Body of pancreas (tissue), 4 donors: ENCODE results near the gene BAZ1A. TPM values are rescaled to one million over a fixed set of nuclear protein-coding genes. Genes with fewer than 3 reads are reported as not detected.

Source experiments
- ATAC-seq: fragments of 150-250 bp; one replicate; pipeline ENCODE4 v1.9.1; 2016
- DNase-seq, 4 donors: peaks; one replicate each; pipeline ENCODE4 v3.0.0-alpha.2; 2019
- H3K27ac ChIP-seq, 4 donors: fragments of 200-600 bp; sonication (generic); 1 replicate in 3 of 4; 2 replicates in 1 of 4; pipeline versions ENCODE4 v1.5.1 to v1.6.1; 2016 to 2019; ENCODE audit warnings: mild to moderate bottlenecking in 1 of 4, mixed read lengths in 1 of 4, moderate library complexity in 1 of 4
- H3K27me3 ChIP-seq, 2 donors: fragments of 200-600 bp; sonication (generic); one replicate each; pipeline ENCODE4 v1.6.0; 2016; ENCODE audit warnings: mild to moderate bottlenecking in 1 of 2
- H3K36me3 ChIP-seq, 2 donors: fragments of 200-600 bp; sonication (generic); replicated peaks in 1 of 2; 2 replicates each; pipeline ENCODE4 v1.5.1; 2016; ENCODE audit warnings: low read depth in 2 of 2; ENCODE audit not compliant: insufficient read depth in 1 of 2
- H3K4me1 ChIP-seq: fragments of 200-600 bp; sonication (generic); one replicate; pipeline ENCODE4 v1.6.0; 2016
- H3K4me3 ChIP-seq, 2 donors: fragments of 200-600 bp; sonication (generic); 1 replicate in 1 of 2; 2 replicates in 1 of 2; pipeline ENCODE4 v1.5.1; 2016 to 2019
- H3K9me3 ChIP-seq, 3 donors: fragments of 200-600 bp; sonication (generic); 1 replicate in 2 of 3; 2 replicates in 1 of 3; pipeline ENCODE4 v1.5.1; 2016
- CTCF ChIP-seq, 7 experiments: fragments of 450-650 bp in 4 of 7; fragments of 200-600 bp in 3 of 7; sonication (generic) in 3 of 7; IDR thresholded peaks; one replicate each; pipeline ENCODE4 v1.5.1; 2016 to 2019; ENCODE audit warnings: antibody characterized with exemption in 7 of 7
- POLR2A ChIP-seq, 3 donors: fragments of 450-650 bp; IDR thresholded peaks; one replicate each; pipeline ENCODE4 v1.6.1; 2016; ENCODE audit warnings: antibody characterized with exemption in 3 of 3, mild to moderate bottlenecking in 2 of 3
- WGBS, 2 donors: methylation state at CpG; one replicate each; pipeline ENCODE4 v1.1.5; 2017; 5-methylcytosine and 5-hydroxymethylcytosine counted together
- intact Hi-C: fragments of 100-400 bp; cut with DNase I; formaldehyde crosslinking; loops from one replicate; pipeline ENCODE4 v1.15.1; 2023
- total RNA-seq, 2 donors: library from RNA; depleted of rRNA; stranded (reverse); fragments of >200 nt; gene quantifications; one replicate each; pipeline ENCODE4 v1.1.0, GENCODE V29; 2016

Gene BAZ1A
- total RNA-seq, 2 donors from 2014 or later = 10.5 to 18.2 TPM

DNA sequence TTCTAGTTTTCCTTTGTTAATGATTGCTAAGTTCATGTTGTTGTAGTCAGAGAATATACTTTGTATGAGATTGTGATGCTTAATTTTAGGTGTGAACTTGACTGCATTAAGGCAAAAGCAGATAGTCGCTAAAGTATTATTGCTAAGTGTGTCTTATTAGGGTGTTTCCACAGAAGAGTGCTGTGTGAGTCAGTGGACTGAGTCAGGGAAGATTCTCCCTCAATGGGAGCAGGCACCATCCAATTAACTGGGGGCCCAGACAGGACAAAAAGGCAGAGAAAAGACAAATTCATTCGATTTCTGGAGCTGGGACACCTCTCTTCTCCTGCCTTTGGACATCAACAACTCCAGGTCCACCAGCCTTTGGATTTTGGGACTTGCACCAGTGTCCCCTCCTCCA, 48.5 kb downstream of the BAZ1A start:
- H3K9me3 ChIP-seq = no peaks in the 10 kb centered on the region
- intact Hi-C loops = no loop called here
- TF ChIP-seq CTCF (IDR thresholded peaks at IDR 0.05) (no peak), POLR2A (IDR thresholded peaks at IDR 0.05) (no peak)
- H3K27ac ChIP-seq = no peak overlapping the region
- no peaks in the 10 kb centered on the region for H3K4me1 ChIP-seq
- no peak overlapping the region for H3K4me3 ChIP-seq
- H3K27me3 ChIP-seq = no peaks in the 10 kb centered on the region
- peaks cover 0 to 2% of the 10 kb centered on the region in 2 donors for H3K36me3 ChIP-seq
- DNase-seq = no peak
- 87 to 92% methylated on average over 2 of the region's 2 CpGs for WGBS, 2 donors
- no peak for ATAC-seq

DNA sequence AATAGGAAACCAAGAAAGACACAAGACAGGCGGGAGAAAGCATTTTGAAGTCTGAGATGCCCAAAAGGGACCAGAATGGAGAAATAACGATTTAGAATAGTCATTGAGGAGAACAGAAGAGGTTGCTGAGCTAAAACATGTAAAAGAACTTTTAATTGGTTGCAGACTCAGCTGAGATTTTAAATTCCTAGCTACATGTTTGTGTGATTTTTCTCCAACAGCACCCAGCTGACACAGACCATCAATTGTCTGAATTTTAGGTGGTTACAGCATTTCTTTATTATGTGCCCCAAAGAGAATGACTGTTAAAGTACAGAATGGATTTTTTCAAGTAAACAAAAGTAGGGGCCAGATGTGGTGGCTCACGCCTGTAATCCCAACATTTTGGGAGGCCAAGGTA, 50.3 kb downstream of the BAZ1A start:
- Histone ChIP-seq H3K36me3 (peaks cover 0 to 2% of the 10 kb centered on the region in 2 donors), H3K4me1 (no peaks in the 10 kb centered on the region), H3K27me3 (no peaks in the 10 kb centered on the region), H3K9me3 (no peaks in the 10 kb centered on the region), H3K4me3 (no peak overlapping the region), H3K27ac (no peak overlapping the region)
- intact Hi-C loops = no loop called here
- TF ChIP-seq POLR2A (IDR thresholded peaks at IDR 0.05) = no peak
- TF ChIP-seq CTCF (IDR thresholded peaks at IDR 0.05) = no peak
- no peak for DNase-seq
- ATAC-seq = no peak
- WGBS, 2 donors = 90 to 94% methylated on average over 3 of the region's 3 CpGs

DNA sequence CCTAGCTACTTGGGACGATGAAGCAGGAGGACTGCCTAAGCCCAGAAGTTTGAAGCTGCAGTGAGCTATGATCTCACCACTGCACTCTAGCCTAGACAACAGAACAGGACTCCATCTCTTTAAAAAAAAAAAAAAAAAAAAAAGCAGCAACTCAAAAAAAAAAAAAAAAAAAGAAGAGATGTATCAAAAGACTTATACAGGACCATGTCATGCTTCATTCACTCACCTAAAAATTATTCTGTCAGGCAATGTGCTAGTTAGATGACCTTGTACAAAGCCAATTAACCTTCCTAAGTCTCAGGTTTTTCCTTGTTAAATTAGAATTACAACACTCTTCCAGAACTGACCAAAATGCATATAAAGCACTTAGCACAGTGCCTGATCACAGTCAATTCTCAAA, 50.9 kb downstream of the BAZ1A start:
- no peaks in the 10 kb centered on the region for H3K27me3 ChIP-seq
- intact Hi-C loops = no loop called here
- ATAC-seq (no peak), DNase-seq (no peak)
- no peak overlapping the region for H3K27ac ChIP-seq
- no peak for TF ChIP-seq CTCF (IDR thresholded peaks at IDR 0.05)
- no peak for TF ChIP-seq POLR2A (IDR thresholded peaks at IDR 0.05)
- no peaks in the 10 kb centered on the region for H3K4me1 ChIP-seq
- WGBS, 2 donors = 87 to 90% methylated on average over 1 of the region's 1 CpG
- H3K4me3 ChIP-seq = no peak overlapping the region
- H3K36me3 ChIP-seq = peaks cover 0 to 2% of the 10 kb centered on the region in 2 donors
- no peaks in the 10 kb centered on the region for H3K9me3 ChIP-seq

- ATAC-seq (no peak), DNase-seq (no peak)
- 90 to 95% methylated on average over 2 of the region's 2 CpGs for WGBS, 2 donors
- Histone ChIP-seq H3K4me1 (no peaks in the 10 kb centered on the region), H3K9me3 (no peaks in the 10 kb centered on the region), H3K27ac (no peak overlapping the region), H3K36me3 (no peaks in the 10 kb centered on the region), H3K4me3 (no peak overlapping the region), H3K27me3 (no peaks in the 10 kb centered on the region)
- intact Hi-C loops = no loop called here
- TF ChIP-seq POLR2A (IDR thresholded peaks at IDR 0.05) (no peak), CTCF (IDR thresholded peaks at IDR 0.05) (no peak)
Measured at GRCh38 chr14:34817768-34818167, 57.4 kb downstream of the BAZ1A start.

DNA sequence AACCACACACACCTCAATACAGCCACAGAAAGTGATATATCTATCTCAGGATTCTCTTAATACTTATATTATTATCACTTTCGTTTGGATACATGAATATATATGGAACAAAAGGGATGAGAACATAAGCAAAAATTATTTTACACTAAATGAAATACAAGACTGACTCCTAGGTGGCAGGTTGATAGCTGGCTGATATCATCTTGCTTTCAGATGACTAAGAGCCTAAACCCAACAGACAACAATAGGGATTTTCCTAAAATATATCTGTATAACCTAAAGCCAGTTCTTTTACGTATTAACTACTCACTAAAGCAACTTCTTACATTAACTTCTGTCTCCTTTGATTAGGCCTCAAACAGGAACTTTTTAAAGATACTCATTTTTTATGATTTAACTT, 65.1 kb downstream of the BAZ1A start:
- peaks cover 5% of the 10 kb centered on the region for H3K4me1 ChIP-seq
- WGBS, 2 donors = 24 to 57% methylated on average over 2 of the region's 2 CpGs
- H3K4me3 ChIP-seq = no peak overlapping the region
- no peak overlapping the region for H3K27ac ChIP-seq
- no peaks in the 10 kb centered on the region for H3K9me3 ChIP-seq
- H3K36me3 ChIP-seq = no peaks in the 10 kb centered on the region
- DNase-seq (no peak), ATAC-seq (no peak)
- intact Hi-C loops = no loop called here
- no peak for TF ChIP-seq POLR2A (IDR thresholded peaks at IDR 0.05)
- TF ChIP-seq CTCF (IDR thresholded peaks at IDR 0.05) = no peak
- H3K27me3 ChIP-seq = no peaks in the 10 kb centered on the region
